Activated T-cell treated with anti-CD3 and anti-CD28 coated beads, Interleukin-2, amount 50 U/mL, for 24 hours (primary cell): Measurements from ENCODE around the gene KIF25.
"Not testable (repeated sequence)": the region's sequence is repeated elsewhere in the genome, so short reads cannot be mapped to it uniquely, and the experiment has no call there.

Experiments used
- DNase-seq: peaks from one replicate; pipeline ENCODE4 v3.0.0-alpha.2; 2020
- H3K27ac Mint-ChIP-seq: 2 replicates; pipeline ENCODE4 v1.8.0; 2020; ENCODE audit warnings: mild to moderate bottlenecking, mixed read lengths
- H3K27me3 Mint-ChIP-seq: 2 replicates; pipeline ENCODE4 v1.8.0; 2020; ENCODE audit warnings: mixed read lengths
- H3K36me3 Mint-ChIP-seq: 2 replicates; pipeline ENCODE4 v1.8.0; 2020; ENCODE audit warnings: low read depth, mixed read lengths
- H3K4me1 Mint-ChIP-seq: 2 replicates; pipeline ENCODE4 v1.8.0; 2020; ENCODE audit warnings: low read depth, mixed read lengths
- H3K4me3 Mint-ChIP-seq: 2 replicates; pipeline ENCODE4 v1.8.0; 2020; ENCODE audit warnings: mild to moderate bottlenecking, moderate library complexity, mixed read lengths
- H3K9me3 Mint-ChIP-seq: 2 replicates; pipeline ENCODE4 v1.8.0; 2020; ENCODE audit warnings: mixed read lengths

Gene KIF25

DNA sequence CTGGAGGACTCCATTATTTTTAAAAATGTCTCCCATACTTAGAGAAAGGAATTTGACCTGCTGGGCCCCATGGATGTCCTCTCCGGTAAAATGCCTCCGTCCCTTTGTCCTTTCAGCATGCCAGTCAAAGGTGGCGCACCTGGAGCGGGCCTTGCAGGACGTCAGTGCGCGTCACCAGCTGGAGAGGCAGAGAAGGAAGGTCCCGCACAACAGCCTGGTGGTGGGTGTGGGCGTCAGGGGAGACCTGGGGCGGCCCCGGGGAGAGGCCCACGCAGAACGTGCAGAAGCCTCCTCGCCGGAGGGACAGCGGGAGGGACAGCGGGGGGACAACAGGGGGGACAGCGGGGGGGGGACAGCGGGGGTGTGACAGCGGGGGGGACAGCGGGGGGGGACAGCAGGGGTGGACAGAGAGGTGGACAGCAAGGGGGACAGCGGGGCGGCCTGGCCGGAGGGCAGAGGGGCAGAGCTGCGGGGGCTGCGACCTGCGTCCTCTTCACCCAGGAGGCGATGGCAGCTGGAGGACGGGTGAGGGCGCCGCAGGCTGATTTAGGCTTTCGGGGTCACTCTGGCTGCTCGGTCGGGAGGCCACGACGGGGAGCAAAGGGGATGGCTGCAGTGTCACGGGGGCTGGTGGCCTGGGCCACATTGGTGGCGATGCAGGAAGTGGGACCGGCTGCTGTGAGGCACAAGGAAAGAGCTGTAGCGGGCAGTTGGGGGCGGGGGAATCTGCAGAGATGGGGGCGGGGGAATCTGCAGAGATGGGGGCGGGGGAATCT is 859 bp upstream of the KIF25 start:
- no peak overlapping the region for H3K4me3 Mint-ChIP-seq
- no peaks in the 10 kb centered on the region for H3K4me1 Mint-ChIP-seq
- no peak for DNase-seq
- H3K27ac Mint-ChIP-seq: no peak overlapping the region
- no peaks in the 10 kb centered on the region for H3K36me3 Mint-ChIP-seq
- H3K9me3 Mint-ChIP-seq: no peaks in the 10 kb centered on the region
- peaks cover 6% of the 10 kb centered on the region for H3K27me3 Mint-ChIP-seq

GRCh38 chr6:167998215-167998614 is 744 bp downstream of the KIF25 start:
- Mint-ChIP-seq H3K27ac (no peak overlapping the region), H3K9me3 (no peaks in the 10 kb centered on the region), H3K4me1 (no peaks in the 10 kb centered on the region), H3K4me3 (no peak overlapping the region), H3K27me3 (peaks cover 6% of the 10 kb centered on the region), H3K36me3 (no peaks in the 10 kb centered on the region)
- no peak for DNase-seq

- no peaks in the 10 kb centered on the region for H3K4me1 Mint-ChIP-seq
- no peak overlapping the region for H3K27ac Mint-ChIP-seq
- H3K4me3 Mint-ChIP-seq: no peak overlapping the region
- H3K36me3 Mint-ChIP-seq: no peaks in the 10 kb centered on the region
- no peak for DNase-seq
- peaks cover 6% of the 10 kb centered on the region for H3K27me3 Mint-ChIP-seq
- H3K9me3 Mint-ChIP-seq: no peaks in the 10 kb centered on the region
Measured at GRCh38 chr6:168000198-168001028, 2.9 kb downstream of the KIF25 start.

DNA sequence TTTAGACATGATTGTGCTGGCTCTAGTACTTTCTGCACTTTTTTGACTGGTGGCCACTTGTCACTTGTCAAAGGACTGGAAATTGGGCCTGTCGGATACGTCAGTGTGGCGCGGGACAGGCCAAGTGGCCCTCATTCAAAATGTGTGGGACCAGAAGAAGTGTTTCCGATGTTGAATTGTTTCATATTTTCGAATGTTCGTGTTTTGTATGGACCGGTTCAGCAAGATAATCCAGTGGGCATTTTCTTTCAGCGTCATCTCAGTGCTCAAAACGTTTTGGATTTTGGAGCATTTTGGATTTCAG is 3.5 kb downstream of the KIF25 start:
- H3K9me3 Mint-ChIP-seq: no peaks in the 10 kb centered on the region
- no peaks in the 10 kb centered on the region for H3K4me1 Mint-ChIP-seq
- DNase-seq: no peak
- peaks cover 6% of the 10 kb centered on the region for H3K27me3 Mint-ChIP-seq
- H3K36me3 Mint-ChIP-seq: no peaks in the 10 kb centered on the region
- no peak overlapping the region for H3K4me3 Mint-ChIP-seq
- no peak overlapping the region for H3K27ac Mint-ChIP-seq

DNA sequence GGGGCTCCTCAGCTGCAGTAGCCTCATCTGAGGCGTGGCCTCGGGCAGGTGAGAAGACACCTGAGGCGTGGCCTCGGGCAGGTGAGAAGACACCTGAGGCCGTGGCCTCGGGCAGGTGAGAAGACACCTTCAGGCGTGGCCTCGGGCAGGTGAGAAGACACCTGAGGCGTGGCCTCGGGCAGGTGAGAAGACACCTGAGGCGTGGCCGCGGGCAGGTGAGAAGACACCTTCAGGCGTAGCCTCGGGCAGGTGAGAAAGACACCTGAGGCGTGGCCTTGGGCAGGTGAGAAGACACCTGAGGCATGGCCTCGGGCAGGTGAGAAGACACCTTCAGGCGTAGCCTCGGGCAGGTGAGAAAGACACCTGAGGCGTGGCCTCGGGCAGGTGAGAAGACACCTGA is 4.0 kb downstream of the KIF25 start:
- H3K4me3 Mint-ChIP-seq, H3K4me1 Mint-ChIP-seq, H3K27me3 Mint-ChIP-seq, DNase-seq, H3K36me3 Mint-ChIP-seq, H3K27ac Mint-ChIP-seq, H3K9me3 Mint-ChIP-seq: not testable (repeated sequence)

DNA sequence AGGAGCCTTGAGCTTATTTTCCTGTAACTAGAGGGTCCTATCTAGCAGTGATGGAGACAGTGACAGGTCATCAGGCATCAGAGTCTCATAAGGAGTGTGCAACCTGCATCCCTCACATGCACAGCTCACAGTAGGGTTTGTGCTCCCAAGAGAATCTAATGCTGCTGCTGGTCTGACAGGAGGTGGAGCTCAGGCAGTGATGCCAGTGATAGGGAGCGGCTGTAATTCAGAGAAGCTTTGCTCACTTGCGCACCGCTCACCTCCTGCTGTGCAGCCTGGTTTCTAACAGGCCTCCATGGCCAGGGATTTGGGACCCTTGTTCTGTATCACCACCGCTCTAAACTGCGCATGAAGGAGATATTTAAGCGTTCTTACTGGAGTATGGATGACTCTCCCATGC is 5.3 kb downstream of the KIF25 start:
- Mint-ChIP-seq H3K4me3 (no peak overlapping the region), H3K27me3 (peaks cover 3% of the 10 kb centered on the region), H3K4me1 (no peaks in the 10 kb centered on the region), H3K36me3 (no peaks in the 10 kb centered on the region), H3K27ac (no peak overlapping the region), H3K9me3 (no peaks in the 10 kb centered on the region)
- DNase-seq: no peak

GRCh38 chr6:168004023-168004422 is 6.6 kb downstream of the KIF25 start:
- Mint-ChIP-seq H3K27ac (no peak overlapping the region), H3K4me3 (no peak overlapping the region), H3K4me1 (no peaks in the 10 kb centered on the region), H3K27me3 (no peaks in the 10 kb centered on the region), H3K9me3 (no peaks in the 10 kb centered on the region), H3K36me3 (no peaks in the 10 kb centered on the region)
- DNase-seq: no peak

DNA sequence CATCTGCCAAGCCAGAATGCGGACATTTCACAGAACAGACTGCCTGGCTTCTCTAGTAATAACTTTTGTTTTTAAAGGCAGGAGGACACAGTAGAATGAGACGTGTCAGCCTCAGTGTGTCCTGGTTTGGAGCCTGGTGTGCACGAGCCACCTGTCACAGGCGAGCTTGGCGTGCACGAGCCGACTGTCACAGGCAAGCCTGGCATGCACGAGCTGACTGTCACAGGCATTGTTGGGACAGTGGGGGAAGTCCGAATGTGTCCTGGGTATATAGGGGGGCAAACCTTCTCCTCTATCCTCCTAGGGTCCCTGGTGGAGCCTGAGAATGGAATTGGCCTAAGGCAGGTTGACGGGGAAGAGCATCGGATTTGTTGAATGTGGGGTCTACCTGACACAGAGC is 7.5 kb downstream of the KIF25 start:
- Mint-ChIP-seq H3K27ac (no peak overlapping the region), H3K27me3 (no peaks in the 10 kb centered on the region), H3K4me1 (no peaks in the 10 kb centered on the region), H3K9me3 (peaks cover 7% of the 10 kb centered on the region), H3K36me3 (no peaks in the 10 kb centered on the region), H3K4me3 (no peak overlapping the region)
- no peak for DNase-seq

GRCh38 chr6:168005796-168006195 is 8.3 kb downstream of the KIF25 start:
- Mint-ChIP-seq H3K4me1 (no peaks in the 10 kb centered on the region), H3K27me3 (no peaks in the 10 kb centered on the region), H3K9me3 (peaks cover 13% of the 10 kb centered on the region), H3K27ac (no peak overlapping the region), H3K36me3 (no peaks in the 10 kb centered on the region), H3K4me3 (no peak overlapping the region)
- no peak for DNase-seq

DNA sequence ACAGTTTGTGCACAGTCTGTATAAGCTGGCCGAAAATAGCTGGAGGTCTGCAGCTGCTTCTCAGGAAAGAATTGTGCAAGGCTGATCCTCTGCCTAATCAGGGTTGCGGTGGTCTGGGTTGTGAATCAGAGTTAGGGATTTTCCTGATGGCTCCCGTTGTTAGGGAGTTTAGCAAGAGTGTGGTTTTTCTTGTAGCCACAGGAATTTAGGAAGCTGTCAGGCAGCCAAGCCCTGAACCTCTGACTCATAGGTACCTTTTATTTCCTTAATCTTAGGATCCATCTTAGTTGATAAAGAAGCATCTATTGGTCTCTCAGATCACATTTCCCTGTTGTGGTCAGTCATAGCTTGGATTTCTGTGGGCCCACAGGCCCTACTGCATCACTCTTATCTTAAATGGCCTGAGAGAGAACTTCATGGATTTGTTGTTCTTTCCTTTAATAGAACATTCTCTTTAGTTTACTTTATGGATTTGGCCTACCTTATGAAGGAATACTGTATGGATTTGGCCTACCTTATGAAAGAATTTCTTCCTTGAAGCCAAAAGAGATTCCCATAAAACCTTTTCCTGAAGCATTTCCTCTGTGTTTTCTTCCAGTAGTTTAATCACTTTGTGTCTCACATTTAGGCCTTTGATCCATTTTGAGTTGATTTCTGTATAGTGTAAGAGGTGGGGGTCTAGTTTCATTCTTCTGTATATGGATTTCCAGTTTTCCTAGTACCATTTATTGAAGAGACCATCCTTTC is 10.3 kb downstream of the KIF25 start:
- H3K27ac Mint-ChIP-seq: no peak overlapping the region
- H3K4me3 Mint-ChIP-seq: no peak overlapping the region
- no peaks in the 10 kb centered on the region for H3K27me3 Mint-ChIP-seq
- no peaks in the 10 kb centered on the region for H3K36me3 Mint-ChIP-seq
- no peaks in the 10 kb centered on the region for H3K4me1 Mint-ChIP-seq
- no peak for DNase-seq
- peaks cover 27% of the 10 kb centered on the region for H3K9me3 Mint-ChIP-seq

DNA sequence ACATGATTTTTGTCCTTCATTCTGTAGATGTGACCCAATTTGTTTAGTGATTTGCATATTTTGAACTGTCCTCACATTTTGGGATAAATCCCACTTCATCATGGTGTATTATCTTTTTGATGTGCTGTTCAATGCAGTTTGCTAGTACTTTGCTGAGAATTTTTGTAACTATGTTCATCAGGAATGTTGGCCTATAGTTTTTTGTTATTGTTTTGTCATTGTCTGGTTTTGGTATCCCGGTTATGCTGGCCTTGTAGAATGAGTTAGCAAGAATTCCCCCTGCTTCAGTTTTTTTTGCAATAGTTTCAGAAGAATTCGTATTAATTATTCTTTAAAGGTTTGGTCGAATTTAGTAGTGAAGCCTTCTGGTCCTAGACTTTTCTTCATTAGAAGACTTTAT is 11.9 kb downstream of the KIF25 start:
- Mint-ChIP-seq H3K27ac (no peak overlapping the region), H3K4me3 (no peak overlapping the region), H3K36me3 (no peaks in the 10 kb centered on the region), H3K9me3 (peaks cover 29% of the 10 kb centered on the region), H3K4me1 (no peaks in the 10 kb centered on the region), H3K27me3 (no peaks in the 10 kb centered on the region)
- no peak for DNase-seq

DNA sequence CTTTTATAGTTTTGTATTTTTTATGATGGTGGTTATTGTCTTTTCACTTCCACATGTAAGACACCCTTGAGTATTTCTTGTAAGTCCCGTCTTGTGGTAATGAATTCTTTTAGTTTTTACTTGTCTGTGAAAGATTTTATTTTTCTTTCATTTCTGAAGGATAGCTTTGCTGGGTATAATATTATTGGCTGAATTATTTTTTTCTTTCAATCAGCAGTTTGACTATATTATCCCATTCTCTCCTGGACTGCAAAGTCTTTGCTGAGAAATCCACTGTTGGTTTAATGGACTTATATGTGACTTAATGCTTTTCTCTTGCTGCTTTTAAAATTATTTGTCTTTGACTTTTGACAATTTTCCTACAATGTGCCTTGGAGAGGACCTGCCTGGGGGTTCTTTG is 13.8 kb downstream of the KIF25 start:
- Mint-ChIP-seq H3K9me3 (peaks cover 29% of the 10 kb centered on the region), H3K4me3 (no peak overlapping the region), H3K27me3 (peaks cover 15% of the 10 kb centered on the region)

DNA sequence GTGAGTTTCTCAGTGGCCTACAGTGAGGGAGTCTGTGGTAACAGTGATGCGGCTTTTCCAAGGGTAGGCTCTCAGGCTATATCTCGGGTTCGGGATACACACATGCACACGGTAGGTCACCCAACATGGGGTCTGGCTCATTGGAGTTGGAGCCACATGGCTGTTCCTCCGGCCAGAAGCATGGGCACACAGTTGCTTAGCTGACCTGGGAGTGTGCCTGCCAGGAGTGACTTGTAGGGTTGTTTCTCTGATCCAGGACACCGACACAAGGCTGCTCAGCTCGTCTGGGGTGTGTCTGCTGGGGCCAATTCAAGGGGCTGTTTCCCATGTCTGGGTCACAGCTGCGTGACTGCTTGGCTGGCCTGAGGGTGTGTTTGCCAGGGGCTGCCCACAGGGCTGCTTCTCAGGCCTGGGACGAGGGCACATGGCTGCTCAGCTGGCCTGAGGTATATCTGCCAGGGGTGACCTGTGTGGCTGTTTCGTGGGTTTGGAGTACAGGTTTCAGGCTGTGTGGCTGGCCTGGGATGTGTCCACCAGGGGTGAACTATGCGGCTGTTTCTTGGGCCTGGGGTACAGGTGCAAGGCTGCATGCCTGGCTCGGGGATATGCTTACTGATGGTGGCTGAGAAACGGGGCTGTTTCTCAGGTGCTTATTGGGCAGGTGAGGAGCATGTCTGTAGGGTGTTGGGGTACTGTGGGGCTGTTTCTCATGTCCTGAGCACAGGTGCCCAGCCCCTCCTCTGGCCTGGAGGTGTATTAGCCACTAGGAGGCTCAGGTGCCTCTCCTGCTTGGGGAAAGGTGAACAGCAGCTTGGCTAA is 15.2 kb downstream of the KIF25 start:
- H3K9me3 Mint-ChIP-seq: peaks cover 29% of the 10 kb centered on the region
- no peak for DNase-seq
- peaks cover 17% of the 10 kb centered on the region for H3K27me3 Mint-ChIP-seq
- no peaks in the 10 kb centered on the region for H3K4me1 Mint-ChIP-seq
- H3K36me3 Mint-ChIP-seq: no peaks in the 10 kb centered on the region
- no peak overlapping the region for H3K4me3 Mint-ChIP-seq
- no peak overlapping the region for H3K27ac Mint-ChIP-seq

More for the DNA sequence above, 13.8 kb downstream of the KIF25 start:
- H3K4me1 Mint-ChIP-seq: no peaks in the 10 kb centered on the region
- H3K27ac Mint-ChIP-seq: no peak overlapping the region
- DNase-seq: no peak
- no peaks in the 10 kb centered on the region for H3K36me3 Mint-ChIP-seq

GRCh38 chr6:168013250-168013915 is 15.9 kb downstream of the KIF25 start:
- Mint-ChIP-seq H3K36me3 (no peaks in the 10 kb centered on the region), H3K27me3 (peaks cover 17% of the 10 kb centered on the region), H3K4me1 (no peaks in the 10 kb centered on the region), H3K27ac (no peak overlapping the region), H3K4me3 (no peak overlapping the region), H3K9me3 (peaks cover 29% of the 10 kb centered on the region)
- DNase-seq: no peak
